GM19467 (cell line): ENCODE measurements around the gene GRHPR.
"Not testable (repeated sequence)": the region's sequence is repeated elsewhere in the genome, so short reads cannot be mapped to it uniquely, and the experiment has no call there.

Source experiments
- ATAC-seq: cut with Tn5 transposase; IDR thresholded peaks from one replicate; pipeline ENCODE4 v1.9.1; 2021; ENCODE audit warnings: mild to moderate bottlenecking, moderate library complexity; ENCODE audit not compliant: unreplicated experiment

Gene GRHPR

DNA sequence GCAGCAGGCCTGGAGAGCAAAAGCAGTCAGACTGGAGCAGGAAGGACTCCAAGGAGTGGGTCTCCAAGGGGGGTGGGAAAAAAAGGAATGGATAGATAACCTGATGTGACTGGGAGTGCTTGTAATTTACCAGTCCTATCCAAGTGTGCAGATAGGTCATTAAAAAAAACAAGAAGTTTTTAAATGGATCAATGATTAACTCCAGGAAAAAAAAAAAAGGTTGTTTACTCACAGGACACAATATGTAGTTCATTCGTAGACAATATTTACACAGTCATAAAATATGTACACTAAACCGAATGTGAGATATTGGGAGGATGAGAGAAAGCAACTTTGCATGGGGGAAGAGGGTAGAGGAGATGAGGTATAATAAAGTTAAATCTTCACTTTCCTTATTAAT is 22.4 kb downstream of the GRHPR start:
- ATAC-seq, result no peak

DNA sequence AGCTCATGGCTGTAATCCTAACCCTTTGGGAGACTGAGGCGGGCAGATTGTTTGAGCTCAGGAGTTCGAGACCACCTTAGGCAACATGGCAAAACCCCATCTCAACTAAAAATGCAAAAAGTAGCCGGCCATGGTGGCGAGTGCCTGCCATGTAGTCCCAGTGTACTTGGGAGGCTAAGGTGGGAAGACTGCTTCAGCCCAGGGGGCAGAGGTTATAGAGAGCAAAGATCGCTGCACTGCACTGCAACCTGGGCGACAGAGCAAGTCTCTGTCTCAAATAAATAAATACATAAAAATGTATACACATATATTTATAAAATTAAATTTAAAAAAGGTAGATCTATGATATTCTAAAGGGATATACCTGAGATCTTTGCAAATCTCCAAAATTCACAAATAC is 23.3 kb downstream of the GRHPR start:
- ATAC-seq, result no peak

DNA sequence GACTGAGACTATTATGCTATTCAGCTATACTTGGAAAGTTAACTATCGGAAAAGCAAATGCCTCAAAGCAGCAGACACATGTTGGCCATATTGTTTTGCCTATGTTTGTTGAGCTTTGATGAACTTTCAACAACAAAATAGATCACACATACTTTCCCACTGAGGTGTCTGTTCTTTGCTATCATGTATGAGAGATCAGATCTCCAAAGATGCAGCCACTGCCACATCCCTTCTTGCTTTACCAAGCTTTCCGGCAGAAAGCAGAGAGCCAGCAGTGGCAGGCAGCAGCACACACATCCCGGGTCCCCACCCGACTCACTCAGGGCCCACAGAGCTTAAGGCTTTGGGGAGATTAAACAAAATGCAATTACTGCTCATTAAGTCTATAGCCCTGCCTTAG is 23.9 kb downstream of the GRHPR start:
- no peak for ATAC-seq

DNA sequence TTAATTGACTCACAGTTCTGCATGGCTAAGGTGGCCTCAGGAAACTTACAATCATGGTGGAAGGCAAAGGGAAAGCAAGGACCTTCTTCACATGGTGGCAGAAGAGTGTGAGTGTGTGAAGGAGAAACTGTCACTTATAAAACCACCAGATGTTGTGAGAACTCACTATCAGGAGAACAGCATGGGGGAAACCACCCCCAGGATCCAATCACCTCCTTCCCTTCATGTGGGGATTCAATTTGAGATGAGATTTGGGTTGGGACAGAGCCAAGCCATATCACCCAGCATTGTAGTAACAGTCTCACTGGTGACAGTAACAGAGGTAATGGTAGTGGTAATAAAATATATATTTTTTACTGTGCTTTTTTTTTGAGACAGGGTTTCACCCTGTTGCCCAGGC is 24.6 kb downstream of the GRHPR start:
- ATAC-seq, result no peak

DNA sequence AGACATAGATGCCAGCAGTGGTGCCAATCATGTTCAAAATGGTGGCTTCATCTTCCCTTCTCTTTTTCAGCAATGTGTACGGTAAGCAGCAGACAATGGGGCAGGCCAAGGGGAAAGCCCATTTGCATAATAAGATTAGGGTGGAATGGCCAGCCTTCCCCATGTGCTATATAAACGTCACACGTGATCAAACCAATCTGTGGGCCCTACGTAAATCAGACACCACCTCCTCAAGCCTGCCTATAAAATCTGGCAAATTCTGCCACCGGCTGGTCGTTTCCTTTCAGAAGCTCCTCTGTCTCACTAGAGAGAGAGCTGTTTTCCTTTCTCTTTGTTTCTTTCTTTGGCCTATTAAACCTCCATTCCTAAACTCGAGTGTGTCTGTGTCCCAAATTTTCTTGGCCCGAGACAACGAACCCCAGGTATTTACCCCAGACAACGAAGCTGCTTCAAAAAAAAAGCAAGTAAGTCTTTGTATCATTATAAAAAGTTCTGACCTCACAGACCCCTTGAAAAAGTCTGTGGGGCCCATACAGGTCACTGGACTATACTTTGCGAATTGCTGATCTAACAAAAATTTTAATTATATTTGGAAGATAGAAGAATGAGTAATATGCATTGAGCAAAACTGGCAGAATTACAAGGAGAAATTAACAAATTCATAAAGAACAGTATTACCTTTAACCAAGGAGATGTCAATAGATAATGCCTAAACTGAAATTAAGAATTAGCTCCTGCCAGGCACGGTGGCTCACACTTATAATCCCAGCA is 27.6 kb downstream of the GRHPR start:
- no peak for ATAC-seq

DNA sequence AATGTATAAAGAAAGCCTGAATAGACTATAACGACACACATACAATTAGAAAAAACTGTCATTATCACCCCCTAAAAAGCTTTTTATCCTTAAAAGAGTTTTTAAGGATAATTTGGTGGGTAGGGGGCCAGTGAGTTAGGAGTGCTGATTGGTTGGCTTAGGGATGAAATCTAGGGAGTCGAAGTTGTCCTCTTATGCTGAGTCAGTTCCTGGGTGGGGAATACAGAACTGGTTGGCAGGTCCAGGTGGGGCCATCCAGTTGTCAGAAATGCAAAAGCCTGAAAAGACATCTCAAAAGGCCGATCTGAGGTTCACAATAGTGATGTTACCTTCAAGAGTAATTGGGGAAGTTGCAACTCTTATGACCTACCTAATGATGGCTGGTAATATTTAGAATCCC is 29.1 kb downstream of the GRHPR start:
- ATAC-seq, result no peak

DNA sequence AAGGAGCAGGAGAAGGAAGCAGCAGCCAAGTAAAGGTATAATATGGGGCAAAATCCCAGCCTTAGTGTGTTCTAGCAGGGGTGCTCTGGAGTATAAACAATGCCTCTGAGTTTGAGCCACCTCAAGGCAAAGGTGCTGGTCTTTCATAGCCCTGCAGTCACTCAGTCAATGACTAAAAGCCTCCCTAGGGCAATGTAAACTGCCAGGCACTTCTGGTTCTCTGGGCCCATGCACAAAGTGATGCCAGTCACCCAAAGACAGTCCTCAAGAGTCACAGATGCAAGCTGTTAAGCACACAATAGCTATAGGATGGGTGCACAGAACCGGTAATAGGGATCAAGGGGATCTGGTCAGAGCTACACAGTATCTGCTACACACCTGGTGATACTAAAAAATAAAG is 30.1 kb downstream of the GRHPR start:
- ATAC-seq, result no peak

DNA sequence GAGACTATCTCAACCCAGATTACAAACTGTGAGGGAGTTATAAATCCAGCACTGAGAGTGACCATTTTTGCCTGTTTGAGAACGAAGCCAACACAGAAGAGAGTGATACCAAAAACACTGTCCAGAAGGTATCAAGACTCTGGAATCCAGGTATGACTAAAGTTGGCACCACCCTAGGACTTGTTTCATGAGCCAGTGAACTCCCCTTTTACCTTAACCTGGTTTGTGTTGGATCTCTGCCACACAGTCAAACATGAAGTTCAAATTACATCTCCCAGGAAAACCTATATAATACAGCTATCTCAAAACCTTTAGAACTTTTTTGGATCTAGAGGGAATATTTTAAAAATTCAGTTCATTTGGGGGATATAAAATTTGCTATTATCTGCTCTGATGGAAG is 31.3 kb downstream of the GRHPR start:
- ATAC-seq, result no peak

DNA sequence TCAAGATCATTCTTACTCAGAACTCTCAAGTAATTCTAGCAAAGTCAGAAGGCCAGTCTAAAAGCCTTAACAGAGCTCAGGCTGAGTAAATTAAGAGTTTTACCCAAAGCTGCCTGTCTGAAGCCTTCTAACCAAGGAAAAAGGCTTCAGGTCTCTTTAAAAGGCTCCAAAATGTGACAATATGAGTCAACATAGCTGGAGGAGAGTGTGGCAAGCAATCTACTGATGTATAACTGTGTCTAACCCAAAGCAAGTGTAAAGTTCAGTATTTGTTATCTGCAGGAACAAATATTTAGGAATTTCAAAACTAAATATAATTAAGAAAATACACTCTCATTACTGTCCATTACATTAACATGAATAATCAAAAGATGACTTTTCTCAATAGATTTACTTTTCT is 31.7 kb downstream of the GRHPR start:
- ATAC-seq, result no peak

DNA sequence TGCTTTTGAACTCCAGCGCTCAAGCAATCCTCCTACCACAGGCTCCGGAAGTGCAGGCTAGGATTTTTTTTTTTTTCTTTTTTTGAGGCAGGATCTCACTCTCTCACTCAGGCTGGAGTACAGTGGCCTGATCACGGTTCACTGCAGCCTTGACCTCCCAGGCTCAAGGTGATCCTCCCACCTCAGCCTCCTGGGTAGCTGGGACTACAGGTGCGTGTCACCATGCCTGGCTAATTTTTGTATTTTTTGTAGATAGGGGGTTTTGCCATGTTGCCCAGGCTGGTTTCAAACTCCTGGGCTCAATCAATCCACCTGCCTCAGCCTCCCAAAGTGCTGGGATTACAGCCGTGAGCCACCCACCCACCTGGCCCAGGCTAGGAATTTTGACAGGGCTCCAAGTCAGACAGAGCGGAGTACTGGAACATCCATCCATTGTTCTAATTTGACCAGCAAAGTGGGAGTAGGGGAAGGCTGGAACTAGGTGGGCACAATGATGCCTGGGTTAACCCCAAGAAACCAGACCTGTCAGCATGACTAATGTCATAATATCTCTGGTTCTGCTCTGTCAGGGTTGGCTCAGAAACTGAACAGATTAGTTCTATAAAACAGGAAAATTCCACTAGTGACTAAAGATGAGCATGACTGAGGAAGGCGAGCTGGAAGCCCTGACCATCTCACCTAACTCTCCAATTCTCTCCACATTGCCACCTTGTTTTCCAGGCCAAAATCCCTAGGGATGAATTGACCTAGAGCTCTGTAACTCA is 33.6 kb downstream of the GRHPR start:
- ATAC-seq, result no peak

DNA sequence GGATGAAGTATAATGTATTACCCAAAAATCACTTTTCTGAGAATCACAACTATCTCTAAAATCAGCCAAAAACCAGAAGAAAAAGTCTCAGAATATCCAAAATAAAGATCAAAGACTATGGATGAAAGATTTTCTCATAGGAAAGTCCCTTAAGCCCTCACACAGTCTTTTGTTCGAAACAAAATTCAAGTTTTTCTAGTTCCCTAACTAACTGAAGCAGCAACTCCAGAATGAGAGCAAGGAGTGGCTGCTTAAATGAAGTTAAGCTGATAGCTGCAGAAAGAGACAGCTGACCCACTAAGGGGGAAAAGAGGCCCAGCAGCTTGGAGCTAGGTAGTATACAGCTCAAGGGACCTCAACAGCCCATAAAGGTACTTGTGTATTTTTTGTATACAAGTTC is 34.3 kb downstream of the GRHPR start:
- no peak for ATAC-seq

DNA sequence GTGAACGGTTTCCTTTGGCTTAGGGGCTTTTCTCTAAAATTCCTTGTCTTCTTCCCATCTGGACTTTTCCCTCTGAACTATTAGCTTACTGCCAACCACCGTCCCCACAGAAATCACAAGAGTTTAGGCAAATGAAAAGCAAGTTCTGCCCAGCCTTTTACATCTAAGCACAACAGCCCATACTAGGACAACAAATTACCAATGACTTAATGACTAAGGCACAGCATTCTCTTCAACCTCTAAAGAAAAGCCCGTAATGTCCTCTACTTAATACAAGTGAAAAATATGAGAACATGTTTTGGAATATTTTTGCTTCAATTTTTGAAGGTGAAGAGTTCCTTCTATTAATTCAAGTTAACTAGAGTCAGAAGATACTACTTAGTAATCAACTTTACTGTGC is 41.5 kb downstream of the GRHPR start:
- ATAC-seq, result no peak

DNA sequence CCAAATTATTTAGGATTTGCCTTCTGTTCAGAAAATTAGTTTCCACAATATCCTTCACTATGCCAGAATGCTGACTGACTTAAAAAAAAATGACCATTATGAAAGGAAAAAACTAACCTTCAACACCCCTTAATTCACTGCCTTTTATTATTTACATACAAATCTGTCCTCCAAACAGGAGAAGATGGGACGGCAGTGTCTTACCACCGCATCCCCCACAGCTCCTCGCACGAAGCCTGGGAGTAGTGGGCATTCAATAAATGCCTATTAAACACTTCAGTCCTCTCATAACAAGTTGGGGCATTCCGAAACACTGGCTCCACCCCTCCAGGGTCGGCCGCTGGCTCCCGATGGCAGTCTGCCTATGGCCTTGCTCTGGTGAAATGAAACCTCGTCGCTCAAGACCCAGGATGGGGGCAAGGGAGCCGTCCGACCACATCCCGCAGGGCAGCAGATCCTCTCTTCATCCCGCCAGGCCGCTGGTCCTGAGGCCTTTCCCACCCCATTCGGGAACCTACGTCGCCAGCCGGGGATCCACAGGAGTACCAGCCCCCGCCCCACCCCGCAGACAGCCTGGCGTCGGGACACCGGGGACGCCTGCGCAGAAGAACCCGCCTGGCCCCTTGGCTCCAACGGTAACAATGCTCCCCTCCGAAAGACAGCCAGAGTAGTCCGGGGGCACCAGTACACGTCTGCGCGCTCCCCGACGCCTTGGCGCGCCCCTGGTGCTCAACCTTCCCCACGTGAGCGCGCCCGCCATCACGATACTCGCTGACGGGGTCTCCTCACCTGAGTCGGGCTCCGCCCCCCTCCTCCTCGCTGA is 42.1 kb downstream of the GRHPR start:
- peak; percentile 34 for ATAC-seq

DNA sequence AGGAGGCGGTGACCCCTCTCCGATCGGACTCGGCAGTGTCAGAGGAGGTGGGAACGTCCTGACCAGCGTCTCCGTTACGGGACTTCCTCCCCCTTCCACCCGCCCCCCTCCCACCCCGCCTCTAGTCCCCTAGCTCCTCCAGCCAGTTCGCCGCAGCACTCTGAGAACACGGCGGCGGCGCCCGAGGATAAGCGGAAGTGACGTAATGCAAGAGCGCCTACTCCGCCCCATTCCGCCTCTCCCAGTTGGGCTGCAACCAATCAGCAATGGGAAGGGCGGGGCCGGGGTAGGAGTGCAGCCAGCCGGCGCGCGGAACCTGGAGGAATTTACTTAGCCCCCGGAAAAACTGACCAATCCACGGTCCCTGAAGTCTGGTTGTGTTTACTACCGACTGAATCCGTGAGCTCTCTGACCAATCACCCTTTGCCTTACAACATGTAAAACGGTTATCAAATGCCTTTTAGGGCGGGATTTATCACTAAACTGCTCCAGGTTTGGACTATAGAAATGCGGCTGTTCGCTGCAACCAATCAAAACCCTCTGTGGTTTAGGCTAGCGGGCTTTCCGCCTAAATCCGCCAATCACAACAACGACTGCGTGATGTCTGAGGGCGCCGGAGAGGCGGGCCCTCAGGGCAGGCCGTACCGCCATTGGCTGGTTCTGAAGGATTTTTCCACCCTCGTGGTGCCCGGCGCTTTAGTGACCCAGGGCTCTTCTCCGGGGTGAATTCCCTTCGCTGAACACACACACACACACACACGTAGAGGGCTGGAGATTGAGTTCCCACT is 42.9 kb downstream of the GRHPR start, which contains the start of gene ZBTB5:
Gene ZBTB5, minus strand, starts transcription at position 202 of the 788 bp plus-strand sequence. CDS start 22,899 bp downstream, outside the sequence.
- peak; percentile 76 for ATAC-seq

DNA sequence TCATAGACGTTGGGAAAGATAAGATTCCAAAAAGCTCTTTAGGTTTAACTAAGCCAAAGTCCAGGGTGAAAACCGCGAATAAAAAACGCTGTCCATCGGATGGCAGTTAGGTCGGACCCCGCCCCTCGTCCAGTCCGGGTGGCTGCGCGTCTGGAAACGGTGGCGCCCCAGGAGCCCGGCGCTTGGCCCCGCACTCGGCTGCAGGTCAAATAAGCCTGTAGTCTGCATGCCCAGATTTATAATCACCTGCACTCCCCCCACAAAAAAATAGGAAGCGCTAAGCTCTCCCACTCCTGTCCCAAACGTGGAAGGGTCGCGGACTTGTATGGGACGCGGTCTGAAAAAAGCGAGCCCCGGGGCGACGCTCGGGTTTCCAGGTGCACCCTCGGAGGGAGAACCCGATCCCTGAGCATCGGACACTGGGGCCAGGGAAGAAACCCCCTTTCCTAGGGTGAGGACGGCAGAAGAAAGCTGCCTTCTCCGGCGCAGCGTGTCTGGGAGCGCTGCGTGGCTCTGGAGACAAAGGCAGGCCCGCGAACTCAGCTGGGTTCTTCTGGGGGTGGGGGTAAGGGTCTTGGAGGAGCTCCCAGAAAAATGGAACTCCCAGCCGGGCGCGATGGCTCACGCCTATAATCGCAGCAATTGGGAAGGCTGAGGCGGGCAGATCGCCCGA is 43.7 kb downstream of the GRHPR start:
- peak; percentile 6 for ATAC-seq

DNA sequence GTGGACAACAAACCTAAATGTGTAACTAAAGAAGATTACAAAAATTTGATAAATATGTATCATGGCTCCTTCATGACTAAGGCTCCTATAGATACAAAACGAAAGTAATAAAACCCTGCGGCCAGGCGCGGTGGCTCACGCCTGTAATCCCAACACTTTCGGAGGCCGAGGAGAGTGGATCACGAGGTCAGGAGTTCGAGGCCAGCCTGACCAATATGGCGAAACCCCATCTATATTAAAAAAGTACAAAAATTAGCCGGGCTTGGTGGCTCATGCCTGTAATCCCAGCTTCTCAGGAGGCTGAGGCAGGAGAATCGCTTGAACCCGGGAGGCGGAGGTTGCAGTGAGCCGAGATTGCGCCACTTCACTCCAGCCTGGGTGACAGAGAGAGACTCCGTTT is 45.0 kb downstream of the GRHPR start:
- not testable (repeated sequence) for ATAC-seq

DNA sequence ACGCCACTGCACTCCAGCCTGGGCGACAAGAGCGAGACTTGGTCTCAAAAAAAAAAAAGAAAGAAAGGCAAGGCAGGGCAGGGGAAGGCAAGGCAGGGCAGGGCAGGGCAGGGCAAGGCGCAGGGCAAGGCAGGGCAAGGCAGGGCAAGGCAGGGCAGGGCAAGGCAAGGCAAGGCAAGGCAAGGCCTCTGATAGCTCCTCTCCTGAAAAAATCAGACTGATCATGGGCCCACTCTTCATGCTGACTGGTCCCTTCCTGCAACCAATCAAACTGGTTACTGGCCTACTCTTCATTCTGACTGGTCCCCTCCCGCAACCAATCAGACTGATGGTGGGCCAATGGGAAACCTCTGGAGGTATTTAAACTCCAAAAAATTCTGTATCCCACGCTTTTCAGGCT is 46.1 kb downstream of the GRHPR start:
- ATAC-seq, result no peak

DNA sequence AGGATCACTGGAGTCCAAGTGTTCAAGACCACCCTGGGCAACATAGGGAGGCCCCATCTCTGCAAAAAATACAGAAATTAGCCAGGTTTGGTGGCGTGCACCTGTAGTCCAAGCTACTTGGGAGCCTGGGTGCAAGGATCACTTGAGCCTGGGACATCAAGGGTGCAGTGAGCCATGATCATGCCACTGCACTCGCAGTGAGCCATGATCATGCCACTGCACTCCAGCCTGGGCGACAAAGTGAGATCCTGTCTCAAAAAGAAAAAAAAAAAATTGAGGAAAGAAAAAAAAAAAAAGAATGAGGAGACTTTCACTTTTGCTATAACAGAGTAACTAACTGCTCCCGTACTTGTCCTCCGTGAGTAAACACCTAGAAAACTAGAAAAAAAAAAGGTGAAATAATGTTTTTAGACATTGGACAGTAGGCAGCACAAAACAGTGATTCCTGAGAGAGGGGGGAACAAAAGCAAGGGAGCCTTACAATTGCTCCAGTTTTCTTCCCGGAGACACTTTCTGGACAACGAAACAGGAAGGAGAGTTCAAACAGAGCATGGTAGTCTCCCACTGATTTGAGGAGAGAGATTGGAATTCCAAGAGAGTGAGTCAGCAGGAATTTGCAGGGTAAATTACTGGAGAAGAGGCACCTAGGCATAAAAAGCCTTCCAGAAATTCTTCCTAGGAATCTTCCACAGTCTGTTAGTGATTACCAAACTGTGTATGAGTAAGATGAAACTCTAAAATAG is 49.6 kb downstream of the GRHPR start:
- ATAC-seq, result no peak

DNA sequence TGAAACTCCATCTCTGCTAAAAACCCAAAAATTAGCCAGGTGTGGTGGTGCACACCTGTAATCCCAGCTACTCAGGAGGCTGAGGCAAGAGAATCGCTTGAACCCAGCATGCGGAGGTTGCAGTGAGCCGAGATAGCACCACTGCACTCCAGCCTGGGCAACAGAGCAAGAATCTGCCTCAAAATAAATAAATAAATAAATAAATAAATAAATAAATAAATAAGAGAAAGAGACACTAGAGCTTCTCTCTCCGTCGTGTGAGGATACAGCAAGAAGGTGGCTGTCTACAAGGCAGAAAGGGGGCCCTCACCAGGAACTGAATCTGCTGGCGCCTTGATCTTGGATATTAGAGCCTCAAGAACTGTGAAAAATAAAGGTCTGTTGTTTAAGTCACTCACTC is 51.5 kb downstream of the GRHPR start:
- ATAC-seq, result not testable (repeated sequence)
